Panc1 (cell line): ENCODE data around the gene NDE1. TPM values are rescaled to one million over a fixed set of nuclear protein-coding genes. Genes with fewer than 3 reads are reported as not detected.

ENCODE experiments used
- ATAC-seq: fragments of 200-7000 bp; cut with Tn5 transposase; 2 replicates; pipeline ENCODE4 v1.9.1; 2020; ENCODE audit warnings: mild to moderate bottlenecking, moderate library complexity
- BruUV-seq: library from RNA; stranded (reverse); fragments of 400-500 nt; replicated peaks from 2 replicates; lab custom pipeline; 2021; lab: Mats Ljungman, UMichigan
- CTCF ChIA-PET: fragments of 300-600 bp; sonication (Branson Sonifier 250); formaldehyde crosslinking; loops from one replicate; lab custom pipeline; 2022; ENCODE audit warnings: antibody characterized with exemption; lab: Charles Lee
- POLR2A ChIA-PET: fragments of 300-600 bp; sonication (Branson Sonifier 250); formaldehyde crosslinking; loops from one replicate; lab custom pipeline; 2022; ENCODE audit warnings: antibody characterized with exemption; lab: Charles Lee
- DNase-seq: peaks from one replicate; pipeline ENCODE4 v3.0.0-alpha.2; 2010; ENCODE audit warnings: low read depth, low spot score
- H3K27ac ChIP-seq: 2 replicates; pipeline ENCODE4 v1.5.1; 2011; ENCODE audit warnings: mild to moderate bottlenecking, low read length, inconsistent platforms
- H3K27me3 ChIP-seq: fragments of 200-500 bp; sonication (Bioruptor generic); 2 replicates; pipeline ENCODE4 v1.6.0; 2014; ENCODE audit warnings: low read length, inconsistent platforms; ENCODE audit not compliant: control insufficient read depth, insufficient read depth
- H3K36me3 ChIP-seq: fragments of 200-500 bp; sonication (Bioruptor generic); 2 replicates; pipeline ENCODE4 v1.5.1; 2014; ENCODE audit warnings: inconsistent platforms, mild to moderate bottlenecking, low read length, moderate library complexity; ENCODE audit not compliant: control insufficient read depth, insufficient read depth
- H3K4me1 ChIP-seq: 2 replicates; pipeline ENCODE4 v1.5.1; 2011; ENCODE audit warnings: inconsistent platforms, mild to moderate bottlenecking, low read length, moderate library complexity; ENCODE audit not compliant: control insufficient read depth, insufficient read depth
- H3K4me3 ChIP-seq, 2 experiments: 2 replicates each; pipeline ENCODE4 v1.5.1; 2011 to 2012; ENCODE audit warnings: low read depth in 2 of 2, low read length in 2 of 2, mild to moderate bottlenecking in 2 of 2, inconsistent platforms in 1 of 2, moderate library complexity in 1 of 2
- H3K9me3 ChIP-seq: fragments of 200-500 bp; sonication (Bioruptor generic); 2 replicates; pipeline ENCODE4 v1.5.1; 2014; ENCODE audit warnings: low read depth, mild to moderate bottlenecking, inconsistent platforms, low read length, moderate library complexity; ENCODE audit not compliant: control insufficient read depth, insufficient read depth
- CTCF ChIP-seq: fragments of 450-650 bp; IDR thresholded peaks from 2 replicates; pipeline ENCODE4 v1.5.1; 2017; ENCODE audit warnings: mild to moderate bottlenecking
- POLR2AphosphoS5 ChIP-seq: IDR thresholded peaks from 2 replicates; pipeline ENCODE4 v1.6.1; 2012; ENCODE audit warnings: mild to moderate bottlenecking, low read depth, low read length, moderate library complexity
- REST ChIP-seq, 2 experiments: IDR thresholded peaks; 2 replicates each; pipeline ENCODE4 v1.6.1; 2011 to 2012; ENCODE audit warnings: low read depth in 2 of 2, control low read depth in 1 of 2, low read length in 1 of 2, mild to moderate bottlenecking in 1 of 2, moderate library complexity in 1 of 2; ENCODE audit not compliant: insufficient read depth in 1 of 2
- SIN3A ChIP-seq: IDR thresholded peaks from 2 replicates; pipeline ENCODE4 v1.6.1; 2012; ENCODE audit warnings: low read depth, mild to moderate bottlenecking, low read length, moderate library complexity, borderline replicate concordance; ENCODE audit not compliant: insufficient read depth
- TCF7L2 ChIP-seq: IDR thresholded peaks from 2 replicates; pipeline ENCODE4 v1.6.1; 2011; ENCODE audit warnings: mild to moderate bottlenecking, low read depth, low read length, inconsistent platforms
- in situ Hi-C: cut with HindIII; loops from 2 replicates; pipeline ENCODE4 v1.10.0; 2016; ENCODE audit warnings: low sequenced_read_pairs, low pct_unique_long_range_greater_than_20kb
- intact Hi-C: fragments of 100-400 bp; cut with micrococcal nuclease; formaldehyde crosslinking; loops from one replicate; pipeline ENCODE4 v1.10.0; 2022; ENCODE audit not compliant: unreplicated experiment
- total RNA-seq: library from RNA; stranded (reverse); gene quantifications from one replicate; pipeline ENCODE4 v1.2.1, GENCODE V29; 2021; ENCODE audit not compliant: unreplicated experiment

NDE1 gene
- total RNA-seq, 1 experiment from 2014 or later, result 99.1 TPM

- Histone ChIP-seq H3K27ac (no peak overlapping the region), H3K4me3 (no peak overlapping the region), H3K27me3 (no peaks in the 10 kb centered on the region), H3K4me1 (no peaks in the 10 kb centered on the region), H3K36me3 (no peaks in the 10 kb centered on the region), H3K9me3 (no peaks in the 10 kb centered on the region)
- ATAC-seq, result no peak
- TF ChIP-seq POLR2AphosphoS5 (no peak), TCF7L2 (no peak), CTCF (no peak), REST (IDR thresholded peaks at IDR 0.05; ENCODE audit: insufficient read depth in 1 of 2, low read depth in 2 of 2, low read length in 1 of 2) (no peak), SIN3A (no peak)
- no TSS peak for BruUV-seq
- no peak for DNase-seq
- POLR2A ChIA-PET, result no interaction called here
- intact Hi-C loops (no loop called here), in situ Hi-C loops (no loop called here)
- CTCF ChIA-PET, result interaction anchor here (0.5 kb wide), 1 partner anchor 161 kb away, joined by 6 read pairs; no protein-coding TSS in a partner anchor
These were observed 52.2 kb downstream of the NDE1 start for GRCh38 chr16:15701975-15702970.

- no peaks in the 10 kb centered on the region for H3K4me1 ChIP-seq
- in situ Hi-C loops, result no loop called here
- H3K4me3 ChIP-seq, result no peak overlapping the region
- no peak for ATAC-seq
- POLR2A ChIA-PET, result interaction anchor here (0.6 kb wide), 1 partner anchor 300 kb away, joined by 3 read pairs; no protein-coding TSS in a partner anchor
- no peak for DNase-seq
- CTCF ChIA-PET, result interaction anchor here (0.5 to 0.6 kb wide), 2 partner anchors 63 to 331 kb away, joined by 6 to 11 read pairs; no protein-coding TSS in a partner anchor
- BruUV-seq, result no TSS peak
- intact Hi-C loops, result no loop called here
- H3K27me3 ChIP-seq, result no peaks in the 10 kb centered on the region
- no peak for TF ChIP-seq TCF7L2
- no peak for TF ChIP-seq POLR2AphosphoS5
- TF ChIP-seq SIN3A, result no peak
- no peak for TF ChIP-seq CTCF
- no peak overlapping the region for H3K27ac ChIP-seq
- H3K36me3 ChIP-seq, result no peaks in the 10 kb centered on the region
- H3K9me3 ChIP-seq, result no peaks in the 10 kb centered on the region
These were observed 53.1 kb downstream of the NDE1 start for GRCh38 chr16:15703029-15703736.
